Measurements from ENCODE around the gene GLYR1.

The GLYR1 gene

DNA sequence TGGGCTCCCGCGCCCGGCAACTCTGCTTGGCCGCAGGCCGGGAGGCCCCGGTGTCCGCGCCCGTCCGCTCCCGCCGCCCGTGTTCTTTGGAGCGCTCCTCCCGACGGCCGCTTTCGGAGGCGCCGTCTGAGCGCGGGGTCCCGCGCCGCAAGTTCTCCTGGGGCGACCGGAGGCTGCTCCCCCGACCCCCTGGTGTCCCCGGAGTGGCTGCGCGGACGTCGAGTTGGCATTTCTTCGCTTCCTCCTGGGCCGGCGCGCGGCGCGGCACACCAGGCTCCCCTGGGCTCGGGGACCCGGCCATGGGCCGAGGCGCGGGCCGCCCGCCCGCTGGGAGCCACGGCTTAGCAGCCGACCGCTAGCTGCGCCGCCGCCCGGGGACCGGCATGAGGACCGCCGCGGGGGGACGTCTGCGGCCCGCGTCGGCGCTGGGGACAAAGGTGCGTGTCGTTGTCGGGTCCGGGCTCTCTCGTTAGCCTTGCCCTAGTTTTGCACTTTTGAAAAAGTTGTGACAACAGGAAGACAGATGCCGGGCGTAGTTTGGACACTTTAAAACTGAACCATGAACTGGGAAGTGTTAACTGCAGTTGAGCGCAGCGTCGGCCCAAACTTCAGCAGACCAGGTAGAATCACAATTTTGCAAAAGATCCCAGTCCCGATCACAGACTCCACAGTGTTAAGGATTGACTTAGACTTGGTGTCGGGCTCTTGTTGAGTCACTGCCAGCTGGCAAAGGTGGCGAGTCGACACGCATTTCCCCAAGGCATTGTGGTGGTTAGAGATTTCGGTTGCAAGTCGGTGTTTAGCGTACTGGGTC lies 893 bp upstream of the GLYR1 start:
- DNase-seq (ENCODE audit: low read depth): peak; percentile 70

GRCh38 chr16:4846503-4846900 lies 586 bp downstream of the GLYR1 start:
- peak; percentile 49 for DNase-seq (ENCODE audit: low read depth)

GRCh38 chr16:4840984-4841383 lies 6.1 kb downstream of the GLYR1 start:
- DNase-seq (ENCODE audit: low read depth): no peak

GRCh38 chr16:4839942-4840341 lies 7.1 kb downstream of the GLYR1 start:
- DNase-seq (ENCODE audit: low read depth): no peak

GRCh38 chr16:4837733-4838501 lies 9.2 kb downstream of the GLYR1 start:
- DNase-seq (ENCODE audit: low read depth): no peak

GRCh38 chr16:4836727-4837126 lies 10.4 kb downstream of the GLYR1 start:
- DNase-seq (ENCODE audit: low read depth): no peak

DNA sequence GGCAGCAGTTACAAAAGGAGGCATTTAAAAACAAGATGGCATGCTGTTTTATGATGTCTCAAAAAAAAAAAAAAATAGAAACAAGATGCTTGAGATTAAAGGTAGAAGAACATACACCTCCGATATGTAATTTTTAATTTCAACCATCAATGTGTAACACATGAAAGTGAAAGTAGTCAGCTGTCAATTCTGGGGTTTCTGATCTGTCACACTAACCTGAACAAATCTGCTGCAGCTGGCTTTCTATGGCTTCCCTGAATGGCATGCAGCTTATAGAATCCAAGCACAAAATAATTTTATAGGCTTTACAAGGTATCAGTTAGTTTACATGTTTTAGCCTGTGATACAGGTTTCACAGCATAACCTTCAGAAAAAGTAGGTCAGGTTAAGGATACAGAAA lies 13.5 kb downstream of the GLYR1 start:
- DNase-seq (ENCODE audit: low read depth): no peak

- DNase-seq (ENCODE audit: low read depth): no peak
Observed at GRCh38 chr16:4832698-4833343, 14.3 kb downstream of the GLYR1 start.

GRCh38 chr16:4831616-4832015 lies 15.5 kb downstream of the GLYR1 start:
- DNase-seq (ENCODE audit: low read depth): no peak

- DNase-seq (ENCODE audit: low read depth): no peak
Observed at GRCh38 chr16:4830408-4830807, 16.7 kb downstream of the GLYR1 start.

DNA sequence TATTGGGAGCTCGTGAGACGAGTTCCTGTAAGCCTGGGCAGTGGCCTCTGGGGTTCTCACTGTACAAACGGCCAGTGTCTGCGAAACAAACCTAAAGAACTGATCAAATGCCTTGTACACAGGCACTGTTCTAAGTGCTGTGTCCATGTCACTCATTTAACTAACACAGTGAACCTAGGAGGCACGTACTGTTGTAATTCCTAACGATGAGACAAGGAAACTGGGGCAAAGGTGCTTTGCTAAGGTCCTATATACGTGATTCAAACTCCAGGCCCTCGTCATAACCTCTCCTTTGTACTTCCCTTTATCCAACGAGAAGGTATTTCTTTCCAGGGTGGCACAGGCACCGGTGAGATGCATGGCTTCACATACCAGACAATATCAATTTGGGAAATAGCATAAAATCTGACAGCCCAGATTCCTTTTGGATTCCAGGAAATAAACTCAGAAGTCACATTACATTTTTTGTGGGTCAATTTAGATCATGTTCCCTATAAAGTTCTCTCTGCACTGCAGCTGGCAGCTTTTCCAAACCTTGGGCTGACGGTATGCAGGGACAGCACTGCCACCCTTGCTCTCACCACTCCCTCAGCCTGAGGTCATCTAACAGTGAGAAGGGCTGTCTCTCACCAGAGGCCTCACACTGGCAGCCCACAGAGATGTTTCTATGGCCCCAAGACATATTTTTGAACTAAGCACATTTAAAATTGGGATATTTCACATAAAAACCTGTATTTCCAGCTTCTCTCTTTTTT lies 18.3 kb downstream of the GLYR1 start:
- DNase-seq (ENCODE audit: low read depth): no peak

DNA sequence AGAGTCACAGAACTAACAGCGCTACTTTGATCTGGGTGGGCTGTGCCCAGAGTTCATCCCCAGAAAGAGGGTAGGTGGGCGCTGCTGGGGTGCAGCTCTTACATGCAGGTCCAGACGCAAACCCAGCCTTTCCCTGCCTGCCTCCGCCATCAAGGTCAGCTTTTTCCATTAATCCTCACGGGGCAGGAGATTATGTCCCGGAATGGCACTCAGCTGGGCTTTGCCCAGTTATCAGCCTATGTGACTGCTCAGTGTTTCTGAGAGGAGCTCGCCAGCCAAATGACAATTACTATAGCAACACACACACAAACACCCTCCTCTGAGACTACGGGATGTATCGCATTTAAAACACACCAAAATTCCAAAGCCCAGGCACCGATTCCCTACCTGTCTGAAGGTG lies 20.1 kb downstream of the GLYR1 start:
- DNase-seq (ENCODE audit: low read depth): no peak

DNA sequence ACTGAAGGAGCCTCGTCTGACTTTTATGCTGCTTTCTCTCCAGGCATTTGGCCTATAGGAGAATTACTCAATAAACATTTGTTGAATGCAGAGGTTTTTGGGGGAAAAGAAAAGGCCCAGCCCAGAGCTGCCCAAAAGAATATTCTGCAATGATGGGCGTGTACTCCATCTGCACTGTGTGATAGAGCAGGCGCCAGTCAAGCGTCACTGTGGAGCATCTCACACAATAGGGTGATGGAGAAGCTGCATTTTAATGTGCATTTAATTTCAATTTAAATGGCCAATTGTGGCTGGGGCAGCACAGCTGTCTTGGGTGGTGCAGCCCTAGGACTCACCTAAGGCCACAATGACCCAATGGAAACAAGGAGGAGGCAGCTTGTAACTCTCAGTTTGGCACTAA lies 20.6 kb downstream of the GLYR1 start:
- no peak for DNase-seq (ENCODE audit: low read depth)

GRCh38 chr16:4825196-4825595 lies 21.9 kb downstream of the GLYR1 start:
- DNase-seq (ENCODE audit: low read depth): no peak

DNA sequence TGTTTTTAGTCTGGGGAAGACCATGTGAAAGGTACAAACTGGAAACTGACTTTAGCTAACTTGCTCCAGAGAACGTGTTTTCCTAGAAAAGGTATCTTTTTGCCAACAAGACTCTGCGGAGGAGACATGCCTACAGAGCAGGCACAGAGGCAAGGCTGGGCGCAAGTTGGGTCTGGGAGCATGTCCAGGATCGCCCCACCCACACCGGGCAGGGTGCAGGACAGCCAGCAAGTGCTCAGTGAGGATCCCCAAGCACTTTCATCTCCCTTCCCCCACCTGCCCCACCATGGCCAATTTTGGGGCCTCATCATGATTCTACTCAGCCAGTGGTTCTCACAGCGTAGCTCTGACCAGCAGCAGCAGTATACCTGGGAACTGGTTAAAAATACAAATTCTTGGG lies 26.4 kb downstream of the GLYR1 start:
- no peak for DNase-seq (ENCODE audit: low read depth)

- DNase-seq (ENCODE audit: low read depth): no peak
Observed at GRCh38 chr16:4814542-4815173, 32.4 kb downstream of the GLYR1 start.

DNA sequence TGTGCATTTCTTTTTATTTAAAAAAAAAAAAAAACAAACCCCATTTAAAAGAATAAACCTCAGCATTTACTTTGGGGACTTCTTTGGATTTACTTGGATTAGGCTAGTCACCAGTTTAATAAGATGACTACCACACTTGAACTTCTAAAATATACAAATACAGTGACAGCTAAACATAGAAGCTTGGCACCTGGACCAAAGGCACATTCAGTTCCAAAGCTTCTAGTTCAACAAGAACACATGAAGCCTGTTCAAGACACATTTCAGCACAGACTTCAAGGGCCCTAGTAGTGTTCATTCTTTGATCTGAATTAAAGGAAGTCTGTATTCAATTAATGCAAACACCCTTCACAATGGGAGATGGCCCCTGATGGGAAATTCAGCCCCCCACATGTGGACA lies 33.0 kb downstream of the GLYR1 start:
- no peak for DNase-seq (ENCODE audit: low read depth)

DNA sequence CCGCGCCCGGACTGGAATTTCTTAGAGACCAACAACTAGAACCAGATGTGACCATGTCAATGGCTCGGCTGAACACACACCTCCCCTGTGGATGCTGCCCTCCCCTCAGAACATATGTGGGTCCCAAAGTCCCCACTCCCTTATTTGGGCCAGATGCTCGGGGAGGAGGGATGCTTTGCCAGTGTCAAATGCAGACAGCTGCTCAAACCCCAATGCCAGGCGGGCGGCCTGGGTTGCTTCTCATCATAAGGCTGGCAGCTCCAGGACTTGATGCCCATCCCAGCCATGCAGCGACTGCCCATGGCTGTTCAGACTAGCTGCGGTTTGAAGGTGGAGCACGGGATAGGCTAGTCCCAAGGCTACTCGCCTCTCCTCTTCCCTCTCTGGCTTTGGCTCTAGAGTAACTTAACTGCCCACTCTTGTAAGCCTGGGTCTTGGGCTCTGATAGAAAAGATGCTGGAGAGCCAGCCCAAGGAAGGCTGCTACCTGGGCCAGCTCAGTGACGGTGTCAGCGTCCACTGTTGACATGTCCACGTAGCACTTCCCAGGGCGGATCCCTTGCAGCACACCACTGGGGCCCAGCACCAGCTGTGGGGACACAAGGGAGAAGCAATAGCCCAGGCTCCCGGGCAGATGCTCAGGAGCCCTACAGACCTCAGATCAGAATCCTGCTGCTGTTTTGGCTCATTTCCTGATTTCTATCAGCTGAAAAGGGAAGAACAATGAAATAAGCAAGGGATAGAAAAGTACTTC lies 33.7 kb downstream of the GLYR1 start:
- DNase-seq (ENCODE audit: low read depth): no peak

GRCh38 chr16:4811773-4812172 lies 35.3 kb downstream of the GLYR1 start:
- no peak for DNase-seq (ENCODE audit: low read depth)

GRCh38 chr16:4811242-4811641 lies 35.8 kb downstream of the GLYR1 start:
- no peak for DNase-seq (ENCODE audit: low read depth)

GRCh38 chr16:4806280-4806679 lies 40.8 kb downstream of the GLYR1 start:
- DNase-seq (ENCODE audit: low read depth): no peak
